Astrocyte (in vitro differentiated cells and primary cell): ENCODE measurements around the gene CDNF.

Source experiments
- EZH2 ChIP-seq: IDR thresholded peaks from 2 replicates; pipeline ENCODE4 v1.6.1; 2012; ENCODE audit warnings: mild to moderate bottlenecking, low read length, inconsistent platforms; ENCODE audit not compliant: insufficient read depth
- TF ChIP-seq, protein P1 (sequence below): IDR thresholded peaks from 2 replicates; pipeline ENCODE4 v1.5.1; 2011; ENCODE audit warnings: low read depth, mild to moderate bottlenecking, inconsistent platforms, low read length, moderate library complexity; ENCODE audit not compliant: insufficient read depth

DNA sequence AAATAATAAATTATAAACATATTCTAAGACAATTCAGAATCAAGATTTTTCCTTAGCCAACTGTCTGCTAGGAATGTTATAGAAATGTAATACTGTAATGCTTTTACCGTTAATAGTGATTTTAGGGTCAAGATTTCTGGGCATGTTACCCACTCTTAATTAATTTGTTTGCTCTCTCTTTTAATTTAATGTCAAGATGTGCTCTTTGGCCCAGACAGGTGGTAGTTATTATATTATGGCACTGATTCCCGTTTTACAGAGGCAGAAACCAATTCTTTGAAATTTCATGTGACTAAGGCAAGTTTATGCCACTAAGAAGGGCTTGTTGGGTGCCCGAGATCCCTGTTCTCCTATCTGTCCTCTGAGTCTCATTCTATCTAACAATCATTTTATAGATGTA, 62.2 kb downstream of the CDNF start:
- no peak for TF ChIP-seq EZH2
- TF ChIP-seq, protein P1, sequence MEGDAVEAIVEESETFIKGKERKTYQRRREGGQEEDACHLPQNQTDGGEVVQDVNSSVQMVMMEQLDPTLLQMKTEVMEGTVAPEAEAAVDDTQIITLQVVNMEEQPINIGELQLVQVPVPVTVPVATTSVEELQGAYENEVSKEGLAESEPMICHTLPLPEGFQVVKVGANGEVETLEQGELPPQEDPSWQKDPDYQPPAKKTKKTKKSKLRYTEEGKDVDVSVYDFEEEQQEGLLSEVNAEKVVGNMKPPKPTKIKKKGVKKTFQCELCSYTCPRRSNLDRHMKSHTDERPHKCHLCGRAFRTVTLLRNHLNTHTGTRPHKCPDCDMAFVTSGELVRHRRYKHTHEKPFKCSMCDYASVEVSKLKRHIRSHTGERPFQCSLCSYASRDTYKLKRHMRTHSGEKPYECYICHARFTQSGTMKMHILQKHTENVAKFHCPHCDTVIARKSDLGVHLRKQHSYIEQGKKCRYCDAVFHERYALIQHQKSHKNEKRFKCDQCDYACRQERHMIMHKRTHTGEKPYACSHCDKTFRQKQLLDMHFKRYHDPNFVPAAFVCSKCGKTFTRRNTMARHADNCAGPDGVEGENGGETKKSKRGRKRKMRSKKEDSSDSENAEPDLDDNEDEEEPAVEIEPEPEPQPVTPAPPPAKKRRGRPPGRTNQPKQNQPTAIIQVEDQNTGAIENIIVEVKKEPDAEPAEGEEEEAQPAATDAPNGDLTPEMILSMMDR = no peak
